ENCODE measurements around the gene RUFY3.
"Not testable (repeated sequence)": the region's sequence is repeated elsewhere in the genome, so short reads cannot be mapped to it uniquely, and the experiment has no call there.

The RUFY3 gene

DNA sequence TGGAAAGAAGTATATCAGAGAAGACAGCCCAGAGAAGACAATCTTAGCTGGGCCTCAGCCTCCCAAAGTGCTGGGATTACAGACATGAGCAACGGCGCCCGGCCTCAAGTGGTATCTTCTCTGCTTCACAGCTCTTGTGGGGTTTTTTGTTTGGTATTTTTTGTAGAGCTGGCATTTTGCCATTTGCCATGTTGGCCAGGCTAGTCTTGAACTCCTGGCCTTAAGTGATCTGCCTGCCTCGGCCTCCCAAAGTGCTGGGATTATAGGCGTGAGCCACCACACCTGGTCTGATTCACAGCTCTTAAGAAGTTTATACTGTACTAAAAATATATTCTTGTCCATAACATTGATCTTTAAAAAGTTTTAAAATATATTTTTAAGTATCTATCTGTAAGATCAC is 21.1 kb upstream of the RUFY3 start:
- TF ChIP-seq, protein P1, sequence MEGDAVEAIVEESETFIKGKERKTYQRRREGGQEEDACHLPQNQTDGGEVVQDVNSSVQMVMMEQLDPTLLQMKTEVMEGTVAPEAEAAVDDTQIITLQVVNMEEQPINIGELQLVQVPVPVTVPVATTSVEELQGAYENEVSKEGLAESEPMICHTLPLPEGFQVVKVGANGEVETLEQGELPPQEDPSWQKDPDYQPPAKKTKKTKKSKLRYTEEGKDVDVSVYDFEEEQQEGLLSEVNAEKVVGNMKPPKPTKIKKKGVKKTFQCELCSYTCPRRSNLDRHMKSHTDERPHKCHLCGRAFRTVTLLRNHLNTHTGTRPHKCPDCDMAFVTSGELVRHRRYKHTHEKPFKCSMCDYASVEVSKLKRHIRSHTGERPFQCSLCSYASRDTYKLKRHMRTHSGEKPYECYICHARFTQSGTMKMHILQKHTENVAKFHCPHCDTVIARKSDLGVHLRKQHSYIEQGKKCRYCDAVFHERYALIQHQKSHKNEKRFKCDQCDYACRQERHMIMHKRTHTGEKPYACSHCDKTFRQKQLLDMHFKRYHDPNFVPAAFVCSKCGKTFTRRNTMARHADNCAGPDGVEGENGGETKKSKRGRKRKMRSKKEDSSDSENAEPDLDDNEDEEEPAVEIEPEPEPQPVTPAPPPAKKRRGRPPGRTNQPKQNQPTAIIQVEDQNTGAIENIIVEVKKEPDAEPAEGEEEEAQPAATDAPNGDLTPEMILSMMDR (conservative IDR thresholded peaks at IDR 0.05; ENCODE audit: low read depth, low read length) = no peak
- Histone ChIP-seq H3K4me3 (IDR thresholded peaks at IDR 0.05; ENCODE audit: insufficient read depth, low read depth, low read length) (no peak overlapping the region), H3K4me2 (no peak overlapping the region), H3K4me1 (ENCODE audit: low read depth, poor library complexity, severe bottlenecking) (peaks cover 13% of the 10 kb centered on the region), H3K79me2 (ENCODE audit: insufficient read depth, low read depth) (peaks cover 3% of the 10 kb centered on the region; the same call in 1 of the 2 replicates), H3K27me3 (ENCODE audit: insufficient read depth, low read depth) (no peaks in the 10 kb centered on the region), H3K9ac (no peak overlapping the region), H3K36me3 (ENCODE audit: insufficient read depth) (no peaks in the 10 kb centered on the region), H3K27ac (no peak overlapping the region), H2AFZ (ENCODE audit: low read depth) (no peak overlapping the region), H4K20me1 (ENCODE audit: insufficient read depth) (no peaks in the 10 kb centered on the region)

DNA sequence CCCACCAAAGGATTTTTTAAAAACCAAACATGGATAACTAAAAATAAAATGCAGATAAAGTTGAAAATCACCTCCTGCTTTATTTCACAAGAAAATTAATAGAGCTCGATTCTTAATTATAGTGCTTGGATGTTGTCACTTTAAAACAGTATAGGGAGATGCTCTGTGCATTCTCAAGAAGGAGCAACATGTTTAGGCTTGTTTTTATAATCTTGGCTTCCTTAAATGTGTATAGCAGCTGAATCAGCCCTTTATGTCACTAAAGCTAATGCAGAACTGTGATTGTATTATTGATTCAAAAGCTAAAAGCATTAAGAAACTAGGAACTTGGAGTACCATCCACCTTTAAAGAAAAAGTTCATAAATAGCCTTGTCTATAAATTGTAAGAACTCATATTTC is 20.5 kb upstream of the RUFY3 start:
- H4K20me1 ChIP-seq (ENCODE audit: insufficient read depth) = no peaks in the 10 kb centered on the region
- TF ChIP-seq, protein P1 (conservative IDR thresholded peaks at IDR 0.05; ENCODE audit: low read depth, low read length) = no peak
- H3K27ac ChIP-seq = no peak overlapping the region
- H2AFZ ChIP-seq (ENCODE audit: low read depth) = no peak overlapping the region
- H3K4me3 ChIP-seq (IDR thresholded peaks at IDR 0.05; ENCODE audit: insufficient read depth, low read depth, low read length) = no peak overlapping the region
- H3K36me3 ChIP-seq (ENCODE audit: insufficient read depth) = no peaks in the 10 kb centered on the region
- H3K27me3 ChIP-seq (ENCODE audit: insufficient read depth, low read depth) = no peaks in the 10 kb centered on the region
- H3K9ac ChIP-seq = no peak overlapping the region
- H3K4me1 ChIP-seq (ENCODE audit: low read depth, poor library complexity, severe bottlenecking) = peaks cover 14% of the 10 kb centered on the region
- peaks cover 9% of the 10 kb centered on the region for H3K79me2 ChIP-seq (ENCODE audit: insufficient read depth, low read depth)
- H3K4me2 ChIP-seq = no peak overlapping the region

DNA sequence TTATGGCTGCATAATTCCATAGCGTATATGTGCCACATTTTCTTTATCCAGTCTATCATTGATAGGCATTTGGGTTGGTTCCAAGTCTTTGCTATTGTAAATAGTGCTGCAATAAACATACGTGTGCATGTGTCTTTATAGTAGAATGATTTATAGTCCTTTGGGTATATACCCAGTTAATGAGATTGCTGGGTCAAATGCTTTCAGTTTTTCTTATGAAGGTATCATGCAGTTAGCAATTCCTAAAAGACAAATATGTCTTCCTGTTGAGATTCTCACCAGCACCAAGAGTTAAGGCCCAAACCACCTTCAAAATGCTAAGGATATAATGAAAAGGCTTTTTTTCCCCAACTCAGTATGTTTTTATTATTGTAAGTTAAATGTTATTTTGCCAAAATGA is 19.2 kb upstream of the RUFY3 start:
- Histone ChIP-seq H3K4me1 (ENCODE audit: low read depth, poor library complexity, severe bottlenecking) (peaks cover 27% of the 10 kb centered on the region), H3K79me2 (ENCODE audit: insufficient read depth, low read depth) (peaks cover 22% of the 10 kb centered on the region), H3K4me2 (peak overlapping the region; percentile 64; the same call in 1 of the 2 replicates)
- not testable (repeated sequence) for H3K27ac ChIP-seq; H4K20me1 ChIP-seq (ENCODE audit: insufficient read depth); H2AFZ ChIP-seq (ENCODE audit: low read depth); H3K9ac ChIP-seq; H3K36me3 ChIP-seq (ENCODE audit: insufficient read depth); H3K27me3 ChIP-seq (ENCODE audit: insufficient read depth, low read depth); H3K4me3 ChIP-seq (IDR thresholded peaks at IDR 0.05; ENCODE audit: insufficient read depth, low read depth, low read length)

DNA sequence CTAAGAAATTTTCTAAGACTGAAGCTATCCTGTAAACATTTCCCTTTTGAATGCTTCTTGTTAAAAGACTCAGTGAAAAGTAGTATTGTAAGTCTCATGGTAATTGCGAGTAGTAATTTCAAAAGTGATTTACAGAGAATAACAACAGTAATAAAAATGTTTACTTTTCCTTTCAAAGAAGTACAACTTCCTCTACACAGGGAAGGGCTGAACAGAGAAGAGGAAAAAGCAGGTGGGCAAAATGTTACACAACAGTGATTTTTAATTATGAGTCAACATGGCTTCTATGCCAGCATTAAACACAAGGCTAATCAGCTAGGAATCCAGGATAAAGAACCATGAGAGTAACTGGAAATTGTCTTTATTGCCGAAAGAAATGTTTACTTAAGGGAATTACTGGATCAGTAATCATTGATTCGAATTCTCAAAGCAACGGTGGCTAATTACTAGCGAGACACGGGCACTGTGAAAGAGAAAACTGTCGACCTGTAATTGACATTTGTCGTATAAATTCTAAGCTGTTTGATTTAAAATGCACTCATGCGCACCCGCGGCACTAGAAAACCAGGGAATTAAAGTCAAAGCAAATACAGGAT is 18.0 kb upstream of the RUFY3 start:
- no peaks in the 10 kb centered on the region for H4K20me1 ChIP-seq (ENCODE audit: insufficient read depth)
- H3K9ac ChIP-seq = peak overlapping the region; percentile 71; the same call in 1 of the 2 replicates
- peak overlapping the region; percentile 62 for H3K27ac ChIP-seq
- no peaks in the 10 kb centered on the region for H3K36me3 ChIP-seq (ENCODE audit: insufficient read depth)
- H3K4me2 ChIP-seq = peak overlapping the region; percentile 64
- H3K4me1 ChIP-seq (ENCODE audit: low read depth, poor library complexity, severe bottlenecking) = peaks cover 32% of the 10 kb centered on the region
- H3K79me2 ChIP-seq (ENCODE audit: insufficient read depth, low read depth) = peaks cover 33% of the 10 kb centered on the region
- no peak overlapping the region for H3K4me3 ChIP-seq (IDR thresholded peaks at IDR 0.05; ENCODE audit: insufficient read depth, low read depth, low read length)
- H2AFZ ChIP-seq (ENCODE audit: low read depth) = peak overlapping the region; percentile 51
- H3K27me3 ChIP-seq (ENCODE audit: insufficient read depth, low read depth) = no peaks in the 10 kb centered on the region
- TF ChIP-seq, protein P1 (conservative IDR thresholded peaks at IDR 0.05; ENCODE audit: low read depth, low read length) = no peak

DNA sequence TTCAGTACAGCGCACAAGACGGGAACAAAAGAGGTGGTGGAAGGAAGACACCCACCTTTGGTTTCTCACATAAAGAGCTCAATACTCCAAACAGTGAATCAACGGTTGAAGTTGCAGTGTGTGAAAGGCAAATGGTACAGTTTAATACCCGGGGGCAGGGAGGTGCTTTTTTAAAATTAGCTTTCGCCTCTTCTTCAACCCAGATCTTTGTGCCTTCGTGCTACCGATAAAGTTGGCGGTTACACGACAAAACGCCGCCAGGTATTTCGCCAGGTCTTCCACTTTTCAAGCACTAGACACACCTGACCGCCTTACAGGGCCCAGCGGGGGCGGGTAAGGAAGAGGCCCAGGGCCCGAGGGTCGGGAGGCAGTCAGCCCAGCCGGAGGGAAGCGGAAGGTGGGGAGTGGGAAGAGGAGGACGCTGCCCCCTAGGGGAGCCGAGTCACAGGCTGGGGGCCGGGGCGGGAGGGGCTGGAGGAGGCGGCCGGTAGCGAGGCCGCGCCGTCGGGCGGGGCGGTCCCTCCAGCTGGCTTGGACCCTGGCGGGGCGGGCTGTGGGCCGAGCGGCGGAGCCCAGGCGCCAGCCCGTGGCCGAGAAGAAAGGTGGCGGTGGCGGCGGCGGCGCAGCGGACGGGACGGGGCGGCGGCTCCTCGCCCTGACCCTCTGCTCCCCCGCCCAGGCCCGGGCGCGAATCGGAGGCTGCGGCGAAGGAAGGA is 17.4 kb upstream of the RUFY3 start:
- Histone ChIP-seq H3K79me2 (ENCODE audit: insufficient read depth, low read depth) (peaks cover 40% of the 10 kb centered on the region), H3K4me1 (ENCODE audit: low read depth, poor library complexity, severe bottlenecking) (peaks cover 32% of the 10 kb centered on the region)
- TF ChIP-seq, protein P1 (conservative IDR thresholded peaks at IDR 0.05; ENCODE audit: low read depth, low read length) = peak; percentile 60

More for the DNA sequence above, 17.4 kb upstream of the RUFY3 start:
- Histone ChIP-seq H3K4me2 (peak overlapping the region; percentile 64), H3K4me3 (IDR thresholded peaks at IDR 0.05; ENCODE audit: insufficient read depth, low read depth, low read length) (no peak overlapping the region), H3K9ac (peak overlapping the region; percentile 71; the same call in 1 of the 2 replicates), H3K27ac (peak overlapping the region; percentile 62), H2AFZ (ENCODE audit: low read depth) (peak overlapping the region; percentile 51), H4K20me1 (ENCODE audit: insufficient read depth) (no peaks in the 10 kb centered on the region), H3K36me3 (ENCODE audit: insufficient read depth) (no peaks in the 10 kb centered on the region), H3K27me3 (ENCODE audit: insufficient read depth, low read depth) (no peaks in the 10 kb centered on the region)
